Measurements from ENCODE around the gene TSPAN9.

DNA sequence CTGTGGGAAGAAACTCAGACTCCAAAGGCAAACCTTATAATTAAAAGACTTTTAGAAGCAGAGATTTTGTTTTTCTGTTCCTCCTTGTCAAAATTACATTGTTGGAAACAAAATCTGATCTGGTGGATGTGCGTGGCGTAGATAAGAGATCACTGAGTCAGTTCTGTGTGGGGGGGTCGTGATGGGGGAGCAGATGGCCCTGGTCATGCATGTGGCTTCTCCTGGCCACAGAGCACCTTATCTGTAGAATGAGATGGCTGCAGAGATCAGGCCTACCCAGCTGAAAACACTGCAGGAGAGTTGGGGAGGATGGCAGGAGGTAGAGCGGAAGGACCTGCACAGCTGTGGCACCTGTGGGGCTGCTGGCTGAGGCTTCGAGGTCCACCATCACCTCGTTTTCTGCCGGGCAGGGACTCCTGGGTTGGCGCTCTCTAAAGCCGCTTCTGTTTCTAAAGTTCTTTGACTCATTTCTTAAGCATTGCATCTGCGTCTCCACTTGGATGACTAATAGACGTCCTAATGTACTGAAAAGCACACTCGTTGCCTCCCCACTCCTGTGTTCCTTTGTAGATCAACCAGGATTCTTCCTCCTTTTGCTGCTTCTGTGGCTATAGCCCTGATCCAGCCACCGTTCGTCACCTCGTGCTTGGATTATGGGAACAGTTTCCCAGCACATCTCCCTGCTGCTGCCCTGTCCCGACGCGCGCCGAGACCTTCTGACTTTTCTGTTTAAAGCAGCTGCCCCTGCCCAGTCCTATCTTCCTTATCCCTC, 93.4 kb downstream of the TSPAN9 start:
- TF ChIP-seq, protein P1, sequence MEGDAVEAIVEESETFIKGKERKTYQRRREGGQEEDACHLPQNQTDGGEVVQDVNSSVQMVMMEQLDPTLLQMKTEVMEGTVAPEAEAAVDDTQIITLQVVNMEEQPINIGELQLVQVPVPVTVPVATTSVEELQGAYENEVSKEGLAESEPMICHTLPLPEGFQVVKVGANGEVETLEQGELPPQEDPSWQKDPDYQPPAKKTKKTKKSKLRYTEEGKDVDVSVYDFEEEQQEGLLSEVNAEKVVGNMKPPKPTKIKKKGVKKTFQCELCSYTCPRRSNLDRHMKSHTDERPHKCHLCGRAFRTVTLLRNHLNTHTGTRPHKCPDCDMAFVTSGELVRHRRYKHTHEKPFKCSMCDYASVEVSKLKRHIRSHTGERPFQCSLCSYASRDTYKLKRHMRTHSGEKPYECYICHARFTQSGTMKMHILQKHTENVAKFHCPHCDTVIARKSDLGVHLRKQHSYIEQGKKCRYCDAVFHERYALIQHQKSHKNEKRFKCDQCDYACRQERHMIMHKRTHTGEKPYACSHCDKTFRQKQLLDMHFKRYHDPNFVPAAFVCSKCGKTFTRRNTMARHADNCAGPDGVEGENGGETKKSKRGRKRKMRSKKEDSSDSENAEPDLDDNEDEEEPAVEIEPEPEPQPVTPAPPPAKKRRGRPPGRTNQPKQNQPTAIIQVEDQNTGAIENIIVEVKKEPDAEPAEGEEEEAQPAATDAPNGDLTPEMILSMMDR (IDR thresholded peaks at IDR 0.05; ENCODE audit: insufficient read depth, low read length, poor library complexity, severe bottlenecking), result no peak
- TF ChIP-seq EZH2phosphoT487 (conservative IDR thresholded peaks at IDR 0.05; ENCODE audit: low read length), result no peak

Data from SU-DHL-6 (cell line).